Stimulated activated CD8-positive, alpha-beta memory T cell treated with anti-CD3 and anti-CD28 coated beads, Interleukin-4, amount 100 ng/mL, for 24 hours (primary cell): ENCODE data around the gene COQ8A.

ENCODE experiments used
- DNase-seq: peaks from one replicate; pipeline ENCODE4 v3.0.0-alpha.2; 2020; ENCODE audit warnings: low read depth

COQ8A gene

DNA sequence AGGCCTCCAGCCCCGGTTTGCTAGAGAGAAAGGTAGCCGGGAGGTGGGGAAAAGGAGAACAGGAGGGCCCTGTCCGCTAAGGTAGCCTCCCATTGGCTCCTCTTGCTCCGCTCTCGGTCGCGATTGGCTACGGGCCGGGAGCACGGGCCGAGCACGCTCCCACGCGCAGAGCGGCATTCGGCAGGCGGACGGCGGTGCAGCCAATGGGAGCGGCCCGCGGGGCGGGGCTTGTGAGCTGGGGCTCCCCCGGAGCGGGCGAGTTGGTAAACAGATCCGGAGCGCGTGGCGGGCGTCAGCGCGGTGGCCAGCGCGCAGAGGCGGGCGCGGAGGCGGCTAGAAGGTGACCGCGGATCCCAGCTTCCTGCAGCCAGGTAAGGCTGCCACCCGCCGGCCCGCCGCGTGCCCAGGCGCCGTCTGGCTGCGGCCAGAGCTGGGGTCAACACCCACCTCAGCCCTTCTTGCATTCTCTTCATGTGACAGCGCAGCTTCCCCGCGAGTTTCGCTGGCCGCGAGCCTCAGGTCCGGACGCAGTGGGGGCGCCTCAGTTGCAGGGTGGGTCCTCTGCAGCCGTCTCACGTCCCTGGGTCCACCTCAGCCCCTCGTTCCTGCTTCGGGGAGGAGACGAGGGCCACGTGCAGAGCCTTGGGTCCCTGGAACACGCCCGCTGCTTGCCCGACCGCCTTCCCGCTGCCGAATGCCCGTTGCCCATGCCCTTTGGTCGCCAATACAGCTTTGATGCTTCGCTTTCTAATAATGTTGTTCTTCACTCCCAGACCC, at the start of gene COQ8A:
TSS of gene COQ8A (plus strand) at position 266 of the 777 bp plus-strand sequence. CDS start 21,092 bp downstream, outside the sequence.
- peak; percentile 99 for DNase-seq

DNA sequence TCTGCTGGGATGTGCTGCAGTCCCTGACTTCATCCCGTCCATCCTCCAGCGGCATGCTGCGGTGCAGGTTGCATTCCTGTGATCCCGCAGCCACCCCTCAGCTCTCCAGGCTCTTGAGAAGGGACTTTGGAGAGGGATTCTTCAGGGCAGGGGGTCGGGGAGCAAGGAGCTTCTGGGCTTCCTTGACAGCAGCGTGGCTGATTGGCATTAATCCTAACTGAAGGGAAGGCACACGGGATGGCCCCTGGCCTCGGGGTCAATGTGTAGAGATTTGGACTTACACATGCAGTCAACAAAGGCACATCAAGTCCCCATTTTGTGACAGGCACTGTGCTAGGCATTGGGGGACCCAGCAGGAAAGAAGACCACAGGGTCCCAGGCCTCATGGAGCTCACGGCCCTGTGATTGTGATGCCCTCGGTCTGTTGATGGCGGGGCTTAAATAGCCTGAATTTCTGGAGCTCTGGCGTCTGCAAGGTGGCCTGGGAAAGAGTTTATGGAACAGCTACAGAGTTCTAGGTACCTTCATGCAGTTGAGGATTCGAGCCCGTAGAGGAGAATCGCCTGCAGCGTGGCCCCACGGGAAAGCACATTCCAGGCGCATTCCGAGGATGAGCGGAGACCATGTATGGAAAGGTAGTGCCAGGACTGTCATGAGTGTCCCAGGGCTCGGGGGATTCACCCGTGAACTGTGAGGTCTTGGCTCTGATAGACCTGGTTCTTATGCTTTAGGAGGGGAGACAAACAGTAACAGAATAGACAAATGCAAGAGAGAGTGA, 49.6 kb upstream of the COQ8A start:
- no peak for DNase-seq

DNA sequence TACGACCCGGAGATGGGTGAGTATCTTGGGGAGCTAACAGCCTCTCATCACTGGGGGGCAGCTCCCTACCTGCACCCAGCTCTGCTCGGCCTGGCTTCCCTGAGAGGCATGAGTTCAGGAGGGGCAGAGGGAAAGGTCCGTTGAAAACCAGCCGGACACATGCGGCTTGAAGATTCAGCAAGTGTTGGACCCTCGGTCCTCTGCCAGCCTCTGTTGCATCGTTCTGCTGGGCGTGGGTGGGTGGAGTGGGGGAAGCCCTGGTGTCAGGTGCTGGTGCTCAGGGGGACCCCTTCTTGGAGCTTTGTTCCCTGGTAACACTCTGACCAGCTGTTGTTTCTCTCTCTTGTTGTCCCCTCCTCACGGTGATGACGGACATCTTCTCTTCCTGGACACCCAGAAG, 48.7 kb upstream of the COQ8A start:
- no peak for DNase-seq

DNA sequence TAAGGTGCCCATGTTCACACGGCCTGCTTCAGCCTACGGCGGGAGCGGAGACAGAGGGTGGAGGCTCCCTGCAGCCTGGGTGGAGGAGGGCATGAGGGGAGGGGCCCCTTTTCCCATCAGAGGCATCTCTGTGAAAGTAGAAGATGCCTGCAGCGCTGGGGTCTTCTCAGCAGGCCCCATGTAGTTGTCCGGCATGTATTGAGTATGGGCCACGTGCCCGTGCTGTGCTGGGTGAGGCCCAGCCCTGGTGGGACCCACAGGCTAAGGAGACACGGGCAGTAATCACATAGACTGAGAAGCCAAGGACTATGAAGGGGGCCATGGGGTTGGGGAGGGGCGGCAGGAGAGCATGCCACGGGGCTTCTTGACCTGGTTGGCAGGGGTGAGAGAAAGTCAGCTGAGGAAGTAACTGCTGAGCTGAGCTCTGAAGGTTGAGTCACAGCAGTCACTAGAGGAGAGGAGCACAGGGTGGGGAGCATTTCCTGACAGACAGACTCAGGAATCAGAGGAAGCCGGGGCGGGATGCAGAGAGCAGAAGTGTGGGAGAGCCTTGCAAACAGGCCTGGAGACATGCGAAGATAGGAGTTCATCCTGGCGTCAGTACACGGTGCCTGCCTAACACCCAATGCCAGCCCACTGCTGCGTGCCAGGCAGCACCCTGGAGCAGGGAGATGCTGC, 48.1 kb upstream of the COQ8A start:
- no peak for DNase-seq

DNA sequence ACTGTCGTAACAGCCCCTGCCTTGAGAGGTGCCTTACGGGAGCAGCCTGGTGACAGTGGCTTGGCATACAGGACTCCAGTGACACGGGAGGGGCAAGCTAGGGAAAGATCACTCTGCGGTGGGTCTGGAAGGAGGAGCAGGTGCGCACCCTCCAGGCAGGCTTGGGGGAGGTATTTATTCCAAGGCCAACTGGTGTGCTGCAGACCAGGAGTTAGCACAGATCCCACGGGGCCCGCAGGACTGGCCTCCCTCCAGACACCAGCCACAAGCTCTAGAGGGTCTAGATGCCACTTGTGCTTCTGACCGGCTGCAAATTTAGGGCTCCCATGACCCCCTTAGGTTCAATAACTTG, 47.6 kb upstream of the COQ8A start:
- DNase-seq = no peak

DNA sequence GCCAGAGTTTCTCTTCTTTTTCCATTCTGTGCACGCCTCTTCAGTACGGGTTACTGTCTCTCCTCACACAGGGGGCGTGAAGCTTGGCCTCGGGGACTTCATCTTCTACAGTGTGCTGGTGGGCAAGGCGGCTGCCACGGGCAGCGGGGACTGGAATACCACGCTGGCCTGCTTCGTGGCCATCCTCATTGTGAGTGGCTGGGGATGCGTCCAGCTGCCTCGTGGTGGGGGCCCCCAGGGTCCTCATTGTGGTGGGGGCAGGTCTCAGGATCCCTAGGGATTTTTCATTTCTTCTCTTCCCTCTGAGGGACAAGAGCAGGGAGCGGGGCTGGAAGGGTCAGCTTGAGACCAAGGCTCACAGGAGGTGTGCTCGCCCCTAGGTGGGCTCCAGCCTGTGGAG, 46.2 kb upstream of the COQ8A start:
- DNase-seq = no peak

DNA sequence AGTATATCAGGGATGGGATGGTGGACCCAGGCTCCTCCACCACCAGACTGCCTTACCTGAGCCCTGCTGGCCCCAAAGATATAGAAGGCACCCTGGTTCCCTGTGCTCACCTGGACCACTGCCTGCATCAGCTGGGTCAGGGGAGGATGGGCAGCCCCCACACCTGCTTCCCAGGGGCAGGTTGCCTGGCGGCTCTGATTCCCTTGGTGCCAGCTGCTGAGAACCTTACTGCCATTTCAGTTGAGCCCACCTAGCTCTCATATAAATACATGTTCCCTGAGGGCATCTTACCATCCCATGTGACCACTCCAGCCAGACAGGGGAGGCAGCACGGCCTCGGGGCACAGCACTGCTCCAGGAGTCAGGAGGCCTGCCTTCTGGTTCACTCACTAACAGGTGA, 45.3 kb upstream of the COQ8A start:
- DNase-seq = no peak

DNA sequence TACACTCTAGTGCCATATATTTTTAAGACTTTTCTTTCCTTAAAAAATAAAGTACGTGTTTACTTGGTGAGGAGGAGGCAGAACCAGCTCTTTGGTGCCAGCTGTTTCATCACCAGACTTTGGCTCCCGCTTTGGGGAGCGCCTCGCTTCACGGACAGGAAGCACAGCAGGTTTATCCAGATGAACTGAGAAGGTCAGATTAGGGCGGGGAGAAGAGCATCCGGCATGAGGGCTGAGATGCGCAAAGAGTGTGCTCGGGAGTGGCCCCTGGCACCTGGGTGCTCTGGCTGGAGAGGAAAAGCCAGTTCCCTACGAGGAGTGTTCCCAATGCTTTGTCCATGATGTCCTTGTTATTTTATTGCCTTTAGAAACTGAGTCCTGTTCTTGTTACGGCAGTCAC, 44.5 kb upstream of the COQ8A start:
- DNase-seq = no peak

DNA sequence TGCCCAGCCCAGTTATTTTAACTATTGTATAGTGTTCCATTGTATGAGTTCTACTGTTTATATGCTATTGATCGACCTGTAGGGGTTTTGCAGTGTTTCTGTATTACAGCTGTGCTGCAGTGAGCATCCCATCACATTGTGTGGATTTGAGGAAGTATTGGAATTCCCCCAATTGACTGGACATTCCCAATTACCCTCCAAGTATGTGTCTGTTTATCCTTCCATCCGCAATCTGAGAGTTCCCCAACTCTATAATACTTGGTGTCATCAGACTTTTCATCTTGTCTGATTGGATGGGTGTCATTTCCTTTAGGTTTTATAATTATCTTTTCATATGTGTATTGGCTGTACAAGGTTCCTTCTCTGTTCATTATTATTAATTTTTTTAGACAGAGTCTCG, 41.8 kb upstream of the COQ8A start:
- DNase-seq = no peak

DNA sequence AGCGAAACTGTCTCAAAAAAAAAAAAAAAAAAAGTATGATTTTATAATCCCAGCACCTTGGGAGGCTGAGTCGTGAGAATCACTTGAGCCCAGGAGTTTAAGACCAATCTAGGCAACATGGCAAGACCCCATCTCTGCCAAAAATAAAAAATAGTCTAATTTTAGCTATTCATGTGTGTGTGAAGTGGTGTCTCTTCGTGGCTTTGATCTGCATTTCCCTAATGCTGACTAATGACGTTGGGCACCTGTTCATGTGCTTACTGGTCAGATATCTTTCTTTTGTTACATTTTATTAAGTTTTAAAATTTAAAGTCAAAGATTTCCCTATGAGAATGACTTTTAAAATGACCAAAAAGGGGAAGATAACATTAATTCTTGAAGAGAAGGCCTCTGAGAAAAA, 38.7 kb upstream of the COQ8A start:
- no peak for DNase-seq

DNA sequence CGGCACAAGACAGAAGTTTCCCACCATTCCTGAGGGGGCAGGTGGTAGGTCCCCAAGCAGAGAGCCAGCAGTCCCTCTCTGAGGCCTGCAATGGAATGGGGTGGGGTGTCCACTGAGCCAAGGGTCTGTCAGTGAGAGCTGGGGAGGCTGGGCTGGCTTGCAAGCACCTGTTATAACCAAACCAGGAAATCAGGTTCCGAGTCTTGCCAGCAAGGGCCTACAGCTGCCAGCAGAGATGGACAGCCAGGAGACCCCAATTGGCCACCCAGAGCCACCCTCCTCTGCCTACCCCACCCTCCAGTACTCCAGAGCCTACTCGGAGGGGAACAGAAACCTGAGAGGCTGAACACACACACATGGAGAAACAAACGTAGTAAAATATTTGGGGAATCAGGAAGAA, 37.5 kb upstream of the COQ8A start:
- DNase-seq = no peak

DNA sequence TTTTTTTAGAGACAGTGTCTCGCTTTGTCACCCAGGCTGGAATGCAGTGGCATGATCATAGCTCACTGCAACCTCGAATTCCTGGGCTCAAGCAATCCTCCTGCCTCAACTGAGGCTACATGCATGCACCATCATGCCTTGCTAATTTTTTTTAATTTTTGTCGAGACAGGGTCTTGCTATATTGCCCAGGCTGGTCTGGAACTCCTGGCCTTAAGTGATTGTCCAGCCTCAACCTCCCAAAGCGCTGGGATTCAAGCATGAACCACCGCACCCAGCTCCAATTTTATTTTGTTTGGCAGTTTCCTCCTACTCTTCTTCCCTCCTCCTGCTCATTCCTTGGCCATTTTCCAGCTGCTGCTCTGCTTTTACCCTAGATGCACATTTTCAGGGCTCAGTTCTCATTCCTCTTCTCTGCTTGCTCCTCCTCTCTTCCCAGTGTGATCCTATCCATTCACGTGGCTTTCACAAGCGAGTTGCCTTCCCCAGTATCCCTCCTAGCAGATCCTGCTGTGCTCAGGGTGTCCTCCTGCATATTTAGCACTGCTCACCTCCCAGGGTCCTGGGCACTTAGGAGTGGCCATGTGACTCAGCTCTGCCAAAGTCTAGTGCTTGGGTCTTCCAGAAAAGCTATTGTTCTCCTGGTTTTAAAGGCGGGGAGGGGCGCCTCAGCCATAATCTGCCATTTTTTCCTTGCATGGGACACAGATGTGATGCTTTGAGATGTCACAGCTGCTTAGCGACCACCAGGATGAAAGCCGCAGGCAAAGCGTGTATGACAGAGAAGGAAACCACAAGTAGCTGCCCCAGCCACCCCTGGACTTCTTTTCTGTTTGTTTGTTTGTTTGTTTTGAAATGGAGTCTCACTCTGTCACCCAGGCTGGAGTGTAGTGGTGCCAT, 36.0 kb upstream of the COQ8A start:
- DNase-seq = no peak

DNA sequence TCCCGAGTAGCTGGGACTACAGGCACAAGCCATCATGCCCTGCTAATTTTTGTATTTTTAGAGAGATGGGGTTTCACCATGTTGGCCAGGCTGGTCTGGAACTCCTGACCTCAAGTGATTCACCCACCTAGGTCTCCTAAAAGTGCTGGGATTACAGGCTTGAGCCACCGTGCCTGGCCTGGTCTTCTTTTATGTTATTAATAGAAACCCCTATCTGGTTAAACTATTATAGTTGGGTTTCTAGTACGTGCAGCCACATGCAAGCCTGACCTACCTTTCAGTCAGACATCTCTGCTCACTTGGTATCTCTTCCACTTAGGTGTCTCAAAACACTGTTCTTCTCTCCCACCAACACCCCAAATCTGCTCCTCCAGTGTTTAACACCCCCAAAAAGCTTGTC, 35.3 kb upstream of the COQ8A start:
- no peak for DNase-seq

DNA sequence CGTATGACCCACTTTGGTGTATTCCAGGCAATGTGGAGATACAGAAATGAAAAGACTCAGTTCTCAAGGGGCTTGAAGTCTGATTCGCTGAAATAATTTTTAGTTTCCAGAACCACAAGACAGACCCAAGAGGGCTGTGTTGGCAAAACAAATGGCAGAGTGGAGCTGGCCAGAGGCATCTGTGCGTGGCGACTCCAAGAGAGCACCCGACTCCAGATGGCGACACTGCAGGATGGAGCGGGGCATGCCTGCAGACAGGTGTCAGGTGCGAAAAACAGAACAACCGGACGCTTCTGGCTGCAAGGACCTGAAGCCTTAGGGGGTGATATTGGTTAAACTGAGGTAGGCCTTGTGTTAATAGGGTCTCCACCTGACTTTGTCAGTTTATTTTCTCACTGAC, 31.7 kb upstream of the COQ8A start:
- DNase-seq = no peak

DNA sequence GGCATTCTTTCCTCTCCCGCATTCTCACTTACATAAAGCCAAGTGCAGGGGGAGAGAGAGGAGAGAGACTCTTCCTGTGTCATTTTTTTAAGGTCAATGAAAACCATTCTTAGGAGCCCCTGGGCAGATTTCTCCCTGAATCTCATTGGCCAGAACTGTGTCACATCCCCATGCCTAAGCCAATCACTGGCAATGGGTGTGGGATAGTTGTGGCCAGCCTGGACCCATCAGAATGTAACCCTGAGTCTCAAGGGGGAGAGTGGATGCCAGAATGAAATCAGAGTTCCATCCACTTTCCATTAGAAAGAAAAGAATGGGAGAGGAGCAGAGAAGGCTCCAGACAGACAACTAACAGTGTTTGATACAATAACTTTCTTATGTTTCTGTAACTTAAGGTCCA, 31.2 kb upstream of the COQ8A start:
- no peak for DNase-seq

DNA sequence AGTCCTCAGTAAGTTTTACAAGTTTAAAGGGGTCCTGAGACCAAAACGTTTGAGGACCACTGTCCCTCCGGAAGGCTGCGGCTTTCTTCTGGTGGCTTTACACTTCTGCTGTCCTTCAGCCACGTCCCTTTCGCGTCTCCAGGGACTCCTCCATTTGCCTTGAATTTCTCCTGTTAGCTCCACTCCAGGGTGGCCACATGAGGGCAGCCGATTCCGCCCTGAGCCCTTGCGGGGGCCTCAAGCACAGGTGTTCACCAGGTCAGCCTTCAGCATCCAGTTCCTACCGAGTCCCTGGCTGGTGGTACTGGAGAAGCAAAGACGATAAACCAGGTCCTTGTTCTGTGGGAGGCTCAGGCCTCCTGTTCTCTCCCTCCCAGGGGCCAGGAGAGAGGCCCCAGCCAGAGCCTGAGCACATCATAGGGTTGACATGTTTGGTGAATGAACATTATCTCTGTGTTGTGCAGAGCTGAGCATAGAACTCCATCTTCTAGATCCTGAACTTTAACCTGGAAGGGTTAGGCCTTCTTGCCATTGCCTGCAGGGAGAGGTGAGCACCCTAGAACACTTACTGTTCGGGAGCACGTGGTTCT, 27.4 kb upstream of the COQ8A start:
- DNase-seq = no peak

DNA sequence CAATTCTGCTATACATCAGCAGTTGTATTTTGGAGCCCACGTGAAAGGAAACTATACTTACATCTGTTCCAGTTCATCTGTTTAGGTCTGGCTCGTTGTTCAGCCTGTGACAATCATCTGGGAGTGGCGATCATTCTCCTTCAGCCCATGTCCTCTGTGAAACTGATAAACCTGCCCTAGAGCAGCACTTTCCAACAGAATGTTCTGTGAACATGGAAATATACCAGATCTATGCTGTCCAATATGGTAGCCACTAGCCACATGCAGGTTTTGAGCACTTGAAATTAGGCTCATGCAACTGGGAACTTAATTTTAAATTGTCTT, 24.5 kb upstream of the COQ8A start:
- DNase-seq = no peak

DNA sequence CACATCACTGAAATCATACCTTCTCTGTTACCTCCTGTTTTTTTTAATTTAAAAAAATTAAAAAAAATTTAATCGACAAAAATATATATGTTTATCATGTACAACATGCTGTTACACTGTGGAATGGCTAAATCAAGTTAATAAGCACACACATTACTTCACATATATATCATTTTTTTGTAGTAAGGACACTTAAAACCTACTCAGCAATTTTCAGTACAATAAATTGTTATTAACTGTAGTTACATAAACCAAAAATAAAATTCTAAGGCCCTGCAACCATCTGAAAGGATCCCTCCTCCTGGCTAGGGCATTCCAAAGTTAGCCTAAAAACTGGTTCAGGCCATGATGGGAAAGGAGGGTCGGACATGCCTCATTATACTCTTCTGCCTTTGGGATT, 23.6 kb upstream of the COQ8A start:
- no peak for DNase-seq

DNA sequence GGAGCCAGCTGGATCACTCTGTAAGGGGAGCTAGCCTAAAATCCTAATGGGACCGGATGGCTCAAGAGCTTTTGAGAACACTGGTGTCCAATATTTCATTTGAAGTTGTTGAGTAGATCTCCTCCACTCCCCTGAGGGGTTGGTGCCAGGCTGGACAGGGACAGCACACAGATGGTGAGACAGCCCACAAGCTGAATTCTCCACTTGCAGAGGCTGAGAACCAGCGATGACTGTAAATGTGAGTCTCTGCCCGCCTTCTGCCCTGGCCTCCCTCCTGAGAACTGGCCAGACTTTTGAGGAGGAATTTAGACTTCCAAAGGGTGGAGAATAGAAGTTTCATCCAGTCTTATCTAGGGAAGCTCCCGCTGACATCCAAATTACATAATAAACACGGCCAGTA, 20.5 kb upstream of the COQ8A start:
- DNase-seq = no peak

DNA sequence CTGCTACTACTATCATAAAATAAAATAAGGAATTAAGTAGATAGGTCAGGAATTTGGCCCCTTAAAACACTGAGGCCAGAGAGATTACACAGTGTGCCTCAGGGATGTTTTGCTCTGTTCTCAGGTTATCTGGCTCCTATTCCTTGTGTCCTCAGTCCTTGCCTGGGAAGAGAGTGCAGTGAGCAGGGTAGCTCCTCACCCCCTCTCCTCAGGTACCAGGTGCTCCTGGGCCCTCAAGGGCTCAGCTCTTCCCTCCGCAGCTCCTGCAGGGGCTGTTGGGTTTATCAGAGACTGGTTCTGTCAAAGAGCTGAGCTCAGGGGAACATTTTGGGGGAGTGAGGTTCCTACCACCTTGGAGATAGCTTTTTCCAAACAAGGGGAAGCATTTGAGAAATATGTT, 20.1 kb upstream of the COQ8A start:
- no peak for DNase-seq

DNA sequence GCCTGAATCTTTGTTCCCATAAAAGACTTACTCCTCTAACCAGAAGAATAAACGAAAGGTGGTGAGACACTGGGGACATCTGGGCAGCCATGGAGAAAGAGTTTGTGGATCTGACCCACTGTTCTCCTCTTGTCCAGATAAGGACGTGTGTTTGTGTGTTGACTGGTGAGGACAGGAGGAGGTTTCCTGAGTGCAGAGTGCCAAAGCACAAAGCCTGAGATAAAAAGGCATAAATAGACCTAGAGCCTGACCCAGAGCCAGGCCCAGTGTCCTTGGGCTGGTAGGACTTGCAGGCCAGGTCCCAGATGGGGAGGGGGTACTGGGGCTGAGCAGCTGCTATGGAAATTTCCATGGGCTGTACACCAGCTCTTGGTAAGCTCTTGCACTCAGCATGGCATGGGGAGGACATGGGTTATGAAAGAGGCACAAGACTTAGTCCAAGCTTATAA, 19.6 kb upstream of the COQ8A start:
- no peak for DNase-seq

DNA sequence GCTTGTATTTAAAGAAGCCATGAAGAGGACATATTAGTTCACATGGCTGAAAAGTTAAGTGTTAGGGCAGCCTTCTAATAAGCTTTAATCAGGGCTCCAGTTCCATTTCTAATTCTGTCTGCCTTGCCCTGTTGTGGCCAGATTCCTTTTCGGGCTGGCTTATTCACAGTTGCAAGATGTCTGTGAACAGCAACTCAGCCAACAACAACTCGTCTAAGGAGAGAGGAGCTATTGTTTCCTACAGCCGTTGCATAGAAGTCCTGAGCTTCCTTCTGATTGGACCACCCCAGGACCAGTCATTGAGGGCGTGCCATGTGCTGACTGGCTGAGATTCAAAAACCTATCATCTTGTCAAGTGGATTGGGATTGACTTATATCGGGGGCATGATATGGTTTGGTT, 18.6 kb upstream of the COQ8A start:
- no peak for DNase-seq
